Astrocyte of the spinal cord (primary cell): Measurements from ENCODE around the gene GNRH2.
"Not testable (repeated sequence)": the region's sequence is repeated elsewhere in the genome, so short reads cannot be mapped to it uniquely, and the experiment has no call there.

Experiments
- DNase-seq: peaks from one replicate; pipeline ENCODE4 v3.0.0; 2011; ENCODE audit warnings: low read depth, low spot score
- H3K4me3 ChIP-seq: 2 replicates; pipeline ENCODE4 v1.5.1; 2011; ENCODE audit warnings: low read depth, mild to moderate bottlenecking, low read length, moderate library complexity
- in situ Hi-C: cut with HindIII; loops from 2 replicates; pipeline ENCODE4 v1.10.0; 2017; ENCODE audit warnings: low sequenced_read_pairs
- TF ChIP-seq, protein P1 (sequence below): IDR thresholded peaks from 2 replicates; pipeline ENCODE4 v1.5.1; 2012; ENCODE audit warnings: low read depth, mild to moderate bottlenecking, low read length, inconsistent platforms

The GNRH2 gene

DNA sequence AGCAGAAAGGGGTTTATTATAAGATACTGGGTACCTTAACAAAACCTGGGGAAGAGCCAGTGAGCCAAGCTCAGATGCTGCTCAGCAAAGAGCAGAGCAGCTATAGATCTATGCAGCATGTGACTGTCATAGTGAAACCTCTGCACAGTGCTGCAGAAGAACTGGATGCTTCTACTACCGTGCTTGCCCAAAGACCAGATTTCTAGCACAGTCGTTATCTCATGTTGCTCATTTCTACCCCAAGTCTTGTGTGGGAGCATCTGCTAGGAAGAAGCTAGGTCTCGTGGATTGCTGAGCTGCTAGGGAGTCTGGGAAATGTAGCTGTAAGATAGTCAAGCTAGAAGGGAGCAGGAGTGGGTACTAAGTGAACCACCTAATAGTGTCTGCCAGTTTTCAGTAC is 31.7 kb upstream of the GNRH2 start:
- DNase-seq: no peak
- in situ Hi-C loops: no loop called here

DNA sequence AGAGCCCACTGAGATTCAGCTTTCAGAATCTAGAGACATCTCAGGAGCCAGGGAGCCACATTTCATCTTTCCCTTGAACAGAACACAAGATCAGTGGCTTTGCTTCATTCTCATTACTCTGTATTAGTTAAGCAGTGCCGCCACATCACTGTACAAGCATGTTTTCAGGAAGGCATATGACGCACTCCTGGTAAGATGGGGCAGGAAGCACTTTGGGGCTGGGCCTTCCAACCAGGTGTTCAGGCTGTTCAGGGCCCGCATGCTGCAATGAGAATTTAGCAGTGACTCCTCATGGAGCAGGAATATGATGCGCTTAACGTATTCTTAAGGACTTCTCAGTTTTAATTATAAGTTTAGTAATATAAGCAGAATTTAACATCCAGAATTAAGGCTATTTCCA is 29.7 kb upstream of the GNRH2 start:
- DNase-seq: no peak
- H3K4me3 ChIP-seq: no peak overlapping the region
- in situ Hi-C loops: no loop called here
- TF ChIP-seq, protein P1, sequence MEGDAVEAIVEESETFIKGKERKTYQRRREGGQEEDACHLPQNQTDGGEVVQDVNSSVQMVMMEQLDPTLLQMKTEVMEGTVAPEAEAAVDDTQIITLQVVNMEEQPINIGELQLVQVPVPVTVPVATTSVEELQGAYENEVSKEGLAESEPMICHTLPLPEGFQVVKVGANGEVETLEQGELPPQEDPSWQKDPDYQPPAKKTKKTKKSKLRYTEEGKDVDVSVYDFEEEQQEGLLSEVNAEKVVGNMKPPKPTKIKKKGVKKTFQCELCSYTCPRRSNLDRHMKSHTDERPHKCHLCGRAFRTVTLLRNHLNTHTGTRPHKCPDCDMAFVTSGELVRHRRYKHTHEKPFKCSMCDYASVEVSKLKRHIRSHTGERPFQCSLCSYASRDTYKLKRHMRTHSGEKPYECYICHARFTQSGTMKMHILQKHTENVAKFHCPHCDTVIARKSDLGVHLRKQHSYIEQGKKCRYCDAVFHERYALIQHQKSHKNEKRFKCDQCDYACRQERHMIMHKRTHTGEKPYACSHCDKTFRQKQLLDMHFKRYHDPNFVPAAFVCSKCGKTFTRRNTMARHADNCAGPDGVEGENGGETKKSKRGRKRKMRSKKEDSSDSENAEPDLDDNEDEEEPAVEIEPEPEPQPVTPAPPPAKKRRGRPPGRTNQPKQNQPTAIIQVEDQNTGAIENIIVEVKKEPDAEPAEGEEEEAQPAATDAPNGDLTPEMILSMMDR: no peak

More for the DNA sequence above, 31.7 kb upstream of the GNRH2 start:
- TF ChIP-seq, protein P1: no peak
- H3K4me3 ChIP-seq: no peak overlapping the region

DNA sequence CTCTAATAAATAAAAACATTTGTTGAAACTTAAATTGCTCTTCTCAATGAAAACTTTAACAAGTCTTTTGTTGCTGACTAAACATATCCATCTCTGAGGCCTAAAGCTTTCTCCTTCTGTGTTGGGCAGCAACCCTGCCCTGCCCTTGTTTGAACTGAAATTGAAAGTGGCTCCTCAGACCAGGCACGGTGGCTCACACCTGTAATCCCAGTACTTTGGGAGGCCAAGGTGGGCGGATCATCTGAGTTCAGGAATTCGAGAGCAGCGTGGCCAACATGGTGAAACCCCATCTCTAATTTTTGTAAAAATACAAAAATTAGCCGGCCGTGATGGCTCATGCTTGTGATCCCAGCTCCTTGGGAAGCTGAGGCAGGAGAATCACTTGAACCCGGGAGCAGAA is 29.2 kb upstream of the GNRH2 start:
- TF ChIP-seq, protein P1: no peak
- DNase-seq: no peak
- in situ Hi-C loops: no loop called here
- no peak overlapping the region for H3K4me3 ChIP-seq

DNA sequence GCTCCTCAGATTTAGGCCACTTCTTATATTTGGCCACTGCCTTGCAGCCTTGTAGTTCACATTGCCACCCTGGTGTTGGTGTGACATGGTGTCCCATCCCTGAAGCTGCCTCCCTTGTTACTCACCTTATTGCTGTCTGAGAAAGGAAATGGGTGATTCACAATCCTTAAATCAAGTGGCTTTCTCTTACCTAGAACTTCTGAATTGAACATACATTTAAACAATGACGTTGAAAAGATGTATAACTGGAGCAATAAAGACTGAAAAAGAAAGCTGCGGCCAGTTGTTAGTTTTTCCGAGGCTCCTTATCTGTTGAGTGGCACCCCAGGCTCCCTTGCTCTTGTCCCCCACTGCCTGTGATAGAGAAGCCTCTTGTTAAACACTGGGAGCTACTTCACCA is 28.8 kb upstream of the GNRH2 start:
- DNase-seq: no peak
- in situ Hi-C loops: no loop called here
- TF ChIP-seq, protein P1: no peak

DNA sequence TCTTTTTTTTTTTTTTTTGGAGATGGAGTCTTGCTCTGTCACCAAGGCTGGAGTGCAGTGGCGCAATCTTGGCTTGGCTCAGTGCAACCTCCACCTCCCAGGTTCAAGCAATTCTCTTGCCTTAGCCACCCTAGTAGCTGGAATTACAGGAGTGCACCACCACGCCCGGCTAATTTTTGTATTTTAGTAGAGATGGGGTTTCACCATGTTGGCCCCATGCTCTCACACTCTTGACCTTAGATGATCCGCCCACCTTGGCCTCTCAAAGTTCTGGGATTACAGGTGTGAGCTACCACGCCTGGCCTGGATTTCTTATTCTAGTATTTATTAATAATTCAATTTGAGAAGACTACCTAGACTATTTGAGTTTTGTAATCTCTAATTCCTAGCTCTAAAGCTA is 28.1 kb upstream of the GNRH2 start:
- DNase-seq, in situ Hi-C loops, H3K4me3 ChIP-seq: not testable (repeated sequence)

More for the DNA sequence above, 28.8 kb upstream of the GNRH2 start:
- no peak overlapping the region for H3K4me3 ChIP-seq

DNA sequence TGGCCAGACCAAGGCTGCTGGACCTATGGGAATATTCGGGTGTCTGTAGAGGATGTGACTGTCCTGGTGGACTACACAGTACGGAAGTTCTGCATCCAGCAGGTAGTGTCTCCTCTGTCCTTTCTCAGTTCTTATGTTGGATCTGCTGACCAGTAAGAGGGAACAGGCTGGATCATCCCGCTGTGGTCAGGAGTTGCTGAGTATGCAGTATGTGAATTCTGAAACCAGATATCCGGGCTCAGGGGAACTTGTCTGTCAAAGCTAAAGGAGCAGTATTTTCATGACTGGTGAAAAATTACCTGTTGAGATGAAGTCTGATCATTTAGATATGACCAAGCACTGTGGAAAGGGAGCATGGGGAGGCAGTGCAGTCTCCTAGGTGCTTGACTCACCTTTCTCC is 22.1 kb upstream of the GNRH2 start:
- TF ChIP-seq, protein P1: no peak
- no peak for DNase-seq
- H3K4me3 ChIP-seq: no peak overlapping the region
- in situ Hi-C loops: no loop called here

DNA sequence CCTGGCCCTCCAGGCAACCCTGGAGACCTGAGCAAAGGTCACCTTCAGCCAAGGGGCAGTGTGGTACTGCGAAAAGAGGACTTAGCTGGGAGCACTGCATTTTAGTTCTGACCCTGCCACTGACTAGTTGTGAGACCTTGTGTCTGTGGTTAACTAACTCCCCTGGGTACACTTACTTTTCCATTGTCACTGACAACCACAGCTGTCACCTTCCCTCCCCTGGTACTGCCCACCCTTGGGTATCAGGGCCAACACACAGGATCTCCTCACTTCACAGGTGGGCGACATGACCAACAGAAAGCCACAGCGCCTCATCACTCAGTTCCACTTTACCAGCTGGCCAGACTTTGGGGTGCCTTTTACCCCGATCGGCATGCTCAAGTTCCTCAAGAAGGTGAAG is 21.6 kb upstream of the GNRH2 start:
- no peak overlapping the region for H3K4me3 ChIP-seq
- in situ Hi-C loops: no loop called here
- DNase-seq: no peak
- TF ChIP-seq, protein P1: no peak

DNA sequence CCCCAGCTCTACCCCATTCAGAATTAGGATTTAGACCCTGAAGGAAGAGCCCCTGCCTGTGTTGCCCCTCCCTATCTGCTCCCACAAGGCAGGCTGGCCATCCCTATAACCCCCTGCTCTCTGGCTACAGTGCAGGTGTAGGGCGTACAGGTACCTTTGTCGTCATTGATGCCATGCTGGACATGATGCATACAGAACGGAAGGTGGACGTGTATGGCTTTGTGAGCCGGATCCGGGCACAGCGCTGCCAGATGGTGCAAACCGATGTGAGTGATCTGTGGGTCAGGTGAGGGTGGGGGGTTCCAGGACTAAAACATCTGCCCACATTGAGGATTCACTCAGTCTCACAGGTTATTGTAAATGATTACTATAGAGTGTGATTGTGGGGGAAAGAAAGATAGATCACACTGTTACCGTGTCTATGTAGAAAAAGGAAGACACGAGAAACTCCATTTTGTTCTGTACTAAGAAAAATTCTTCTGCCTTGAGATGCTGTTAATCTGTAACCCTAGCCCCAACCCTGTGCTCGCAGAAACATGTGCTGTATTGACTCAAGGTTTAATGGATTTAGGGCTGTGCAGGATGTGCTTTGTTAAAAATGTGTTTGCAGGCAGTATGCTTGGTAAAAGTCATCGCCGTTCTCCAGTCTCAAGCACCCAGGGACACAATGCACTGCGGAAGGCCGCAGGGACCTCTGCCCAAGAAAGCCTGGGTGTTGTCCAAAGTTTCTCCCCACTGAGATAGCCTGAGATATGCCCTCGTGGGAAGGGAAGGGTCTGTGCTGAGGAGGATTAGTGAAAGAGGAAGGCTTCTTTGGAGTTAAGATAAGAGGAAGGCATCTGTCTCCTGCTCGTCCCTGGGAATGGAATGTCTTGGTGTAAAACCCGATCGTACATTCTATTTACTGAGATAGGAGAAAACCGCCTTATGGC is 20.6 kb upstream of the GNRH2 start:
- DNase-seq, H3K4me3 ChIP-seq, in situ Hi-C loops: not testable (repeated sequence)
